Ascending aorta (tissue), 2 donors: ENCODE data around the gene SIRPA. TPM values are rescaled to one million over a fixed set of nuclear protein-coding genes. Genes with fewer than 3 reads are reported as not detected.

Experiments
- DNase-seq, 2 donors: peaks; one replicate each; pipeline ENCODE4 v3.0.0-alpha.2; 2019; ENCODE audit warnings: low spot score in 2 of 2
- H3K27ac ChIP-seq, 2 donors: fragments of 200-600 bp; sonication (generic); one replicate each; pipeline ENCODE4 v1.5.1; 2016 to 2017; ENCODE audit warnings: mild to moderate bottlenecking in 1 of 2
- H3K27me3 ChIP-seq: fragments of 200-600 bp; sonication (generic); one replicate; pipeline ENCODE4 v1.5.1; 2017
- H3K36me3 ChIP-seq, 2 donors: fragments of 200-600 bp; sonication (generic); one replicate each; pipeline ENCODE4 v1.5.1; 2016
- H3K4me1 ChIP-seq, 2 donors: fragments of 200-600 bp; sonication (generic); one replicate each; pipeline ENCODE4 v1.5.1; 2016 to 2017; ENCODE audit warnings: mild to moderate bottlenecking in 1 of 2
- H3K4me3 ChIP-seq, 2 donors: fragments of 200-600 bp; sonication (generic); one replicate each; pipeline ENCODE4 v1.5.1; 2016 to 2017; ENCODE audit warnings: mild to moderate bottlenecking in 1 of 2
- H3K9me3 ChIP-seq, 2 donors: fragments of 200-600 bp; sonication (generic); one replicate each; pipeline ENCODE4 v1.5.1; 2016
- CTCF ChIP-seq, 3 experiments: fragments of 200-600 bp in 2 of 3; fragments of 450-650 bp in 1 of 3; sonication (generic) in 2 of 3; IDR thresholded peaks; one replicate each; pipeline ENCODE4 v1.5.1; 2016 to 2019; ENCODE audit warnings: antibody characterized with exemption in 3 of 3, mild to moderate bottlenecking in 1 of 3, moderate library complexity in 1 of 3
- intact Hi-C: fragments of 100-400 bp; cut with DNase I; formaldehyde crosslinking; loops from one replicate; pipeline ENCODE4 v1.15.1; 2023
- total RNA-seq: library from RNA; depleted of rRNA; stranded (reverse); fragments of >200 nt; gene quantifications from one replicate; pipeline ENCODE4 v1.1.0, GENCODE V29; 2016

Gene SIRPA
- total RNA-seq, 1 donor from 2014 or later, result 72.8 TPM

DNA sequence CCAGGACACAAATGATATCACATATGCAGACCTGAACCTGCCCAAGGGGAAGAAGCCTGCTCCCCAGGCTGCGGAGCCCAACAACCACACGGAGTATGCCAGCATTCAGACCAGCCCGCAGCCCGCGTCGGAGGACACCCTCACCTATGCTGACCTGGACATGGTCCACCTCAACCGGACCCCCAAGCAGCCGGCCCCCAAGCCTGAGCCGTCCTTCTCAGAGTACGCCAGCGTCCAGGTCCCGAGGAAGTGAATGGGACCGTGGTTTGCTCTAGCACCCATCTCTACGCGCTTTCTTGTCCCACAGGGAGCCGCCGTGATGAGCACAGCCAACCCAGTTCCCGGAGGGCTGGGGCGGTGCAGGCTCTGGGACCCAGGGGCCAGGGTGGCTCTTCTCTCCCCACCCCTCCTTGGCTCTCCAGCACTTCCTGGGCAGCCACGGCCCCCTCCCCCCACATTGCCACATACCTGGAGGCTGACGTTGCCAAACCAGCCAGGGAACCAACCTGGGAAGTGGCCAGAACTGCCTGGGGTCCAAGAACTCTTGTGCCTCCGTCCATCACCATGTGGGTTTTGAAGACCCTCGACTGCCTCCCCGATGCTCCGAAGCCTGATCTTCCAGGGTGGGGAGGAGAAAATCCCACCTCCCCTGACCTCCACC is 42.2 kb downstream of the SIRPA start:
- intact Hi-C loops, result loop anchor here (10.0 kb wide), 1 partner anchor 167 kb away; the partner anchor contains the start of gene STK35
- H3K27me3 ChIP-seq, result no peaks in the 10 kb centered on the region
- peaks cover 25 to 26% of the 10 kb centered on the region in 2 donors for H3K36me3 ChIP-seq
- no peak for TF ChIP-seq CTCF (IDR thresholded peaks at IDR 0.05)
- DNase-seq, result no peak
- H3K4me1 ChIP-seq, result peaks cover 0 to 12% of the 10 kb centered on the region in 2 donors
- no peak overlapping the region for H3K4me3 ChIP-seq
- H3K27ac ChIP-seq, result no peak overlapping the region
- H3K9me3 ChIP-seq, result no peaks in the 10 kb centered on the region

DNA sequence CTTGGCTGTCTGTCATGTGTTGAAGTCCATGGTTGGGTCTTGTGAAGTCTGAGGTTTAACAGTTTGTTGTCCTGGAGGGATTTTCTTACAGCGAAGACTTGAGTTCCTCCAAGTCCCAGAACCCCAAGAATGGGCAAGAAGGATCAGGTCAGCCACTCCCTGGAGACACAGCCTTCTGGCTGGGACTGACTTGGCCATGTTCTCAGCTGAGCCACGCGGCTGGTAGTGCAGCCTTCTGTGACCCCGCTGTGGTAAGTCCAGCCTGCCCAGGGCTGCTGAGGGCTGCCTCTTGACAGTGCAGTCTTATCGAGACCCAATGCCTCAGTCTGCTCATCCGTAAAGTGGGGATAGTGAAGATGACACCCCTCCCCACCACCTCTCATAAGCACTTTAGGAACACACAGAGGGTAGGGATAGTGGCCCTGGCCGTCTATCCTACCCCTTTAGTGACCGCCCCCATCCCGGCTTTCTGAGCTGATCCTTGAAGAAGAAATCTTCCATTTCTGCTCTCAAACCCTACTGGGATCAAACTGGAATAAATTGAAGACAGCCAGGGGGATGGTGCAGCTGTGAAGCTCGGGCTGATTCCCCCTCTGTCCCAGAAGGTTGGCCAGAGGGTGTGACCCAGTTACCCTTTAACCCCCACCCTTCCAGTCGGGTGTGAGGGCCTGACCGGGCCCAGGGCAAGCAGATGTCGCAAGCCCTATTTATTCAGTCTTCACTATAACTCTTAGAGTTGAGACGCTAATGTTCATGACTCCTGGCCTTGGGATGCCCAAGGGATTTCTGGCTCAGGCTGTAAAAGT is 43.5 kb downstream of the SIRPA start:
- H3K4me1 ChIP-seq, result peaks cover 0 to 6% of the 10 kb centered on the region in 2 donors
- intact Hi-C loops, result loop anchor here (10.0 kb wide), 1 partner anchor 166 kb away; the partner anchor contains the start of gene STK35
- no peak overlapping the region for H3K4me3 ChIP-seq
- no peak for DNase-seq
- peaks cover 25 to 26% of the 10 kb centered on the region in 2 donors for H3K36me3 ChIP-seq
- no peak for TF ChIP-seq CTCF (IDR thresholded peaks at IDR 0.05)
- no peaks in the 10 kb centered on the region for H3K9me3 ChIP-seq
- no peak overlapping the region for H3K27ac ChIP-seq
- no peaks in the 10 kb centered on the region for H3K27me3 ChIP-seq

- Histone ChIP-seq H3K27me3 (no peaks in the 10 kb centered on the region), H3K36me3 (peaks cover 25 to 26% of the 10 kb centered on the region in 2 donors), H3K9me3 (no peaks in the 10 kb centered on the region), H3K27ac (no peak overlapping the region), H3K4me3 (no peak overlapping the region), H3K4me1 (peaks cover 0 to 6% of the 10 kb centered on the region in 2 donors)
- intact Hi-C loops, result loop anchor here (10.0 kb wide), 1 partner anchor 166 kb away; the partner anchor contains the start of gene STK35
- no peak for TF ChIP-seq CTCF (IDR thresholded peaks at IDR 0.05)
- DNase-seq, result no peak
These were observed 44.0 kb downstream of the SIRPA start for GRCh38 chr20:1939270-1939595.

- no peak for TF ChIP-seq CTCF (IDR thresholded peaks at IDR 0.05)
- Histone ChIP-seq H3K4me3 (no peak overlapping the region), H3K36me3 (peaks cover 19 to 26% of the 10 kb centered on the region in 2 donors), H3K4me1 (peaks cover 0 to 4% of the 10 kb centered on the region in 2 donors), H3K27ac (no peak overlapping the region), H3K9me3 (no peaks in the 10 kb centered on the region), H3K27me3 (no peaks in the 10 kb centered on the region)
- DNase-seq, result no peak
- intact Hi-C loops, result no loop called here
These were observed 45.4 kb downstream of the SIRPA start for GRCh38 chr20:1940581-1940980.

DNA sequence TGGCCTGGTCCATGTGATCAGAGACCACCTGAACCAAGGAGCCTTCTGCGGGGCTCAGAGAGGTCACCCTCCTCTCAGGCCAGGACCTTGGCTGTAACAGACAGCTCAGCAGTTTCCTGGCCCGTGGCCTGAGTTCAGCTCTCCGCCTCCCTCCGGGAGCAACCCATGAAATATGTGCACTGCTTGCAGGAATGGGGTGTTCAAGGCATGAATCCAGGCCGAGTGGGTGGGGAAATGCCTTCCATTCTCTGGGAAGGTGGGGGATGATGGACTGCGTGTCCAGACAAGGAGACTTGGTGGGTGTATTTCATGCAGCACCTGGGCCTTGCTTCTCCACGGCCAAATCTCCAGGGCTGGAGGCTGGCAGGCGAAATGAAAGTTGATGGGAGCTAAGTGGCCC is 46.0 kb downstream of the SIRPA start:
- Histone ChIP-seq H3K36me3 (peaks cover 17 to 25% of the 10 kb centered on the region in 2 donors), H3K4me3 (no peak overlapping the region), H3K4me1 (peaks cover 0 to 4% of the 10 kb centered on the region in 2 donors), H3K9me3 (no peaks in the 10 kb centered on the region), H3K27me3 (no peaks in the 10 kb centered on the region), H3K27ac (no peak overlapping the region)
- no peak for TF ChIP-seq CTCF (IDR thresholded peaks at IDR 0.05)
- no peak for DNase-seq
- intact Hi-C loops, result no loop called here
